ENCODE measurements around the gene TCERG1L. TPM values are rescaled to one million over a fixed set of nuclear protein-coding genes. Genes with fewer than 3 reads are reported as not detected.

TCERG1L gene
- total and polyA plus RNA-seq, 4 donors: 0.02 to 0.09 (median 0.08) TPM; not detected in 1

DNA sequence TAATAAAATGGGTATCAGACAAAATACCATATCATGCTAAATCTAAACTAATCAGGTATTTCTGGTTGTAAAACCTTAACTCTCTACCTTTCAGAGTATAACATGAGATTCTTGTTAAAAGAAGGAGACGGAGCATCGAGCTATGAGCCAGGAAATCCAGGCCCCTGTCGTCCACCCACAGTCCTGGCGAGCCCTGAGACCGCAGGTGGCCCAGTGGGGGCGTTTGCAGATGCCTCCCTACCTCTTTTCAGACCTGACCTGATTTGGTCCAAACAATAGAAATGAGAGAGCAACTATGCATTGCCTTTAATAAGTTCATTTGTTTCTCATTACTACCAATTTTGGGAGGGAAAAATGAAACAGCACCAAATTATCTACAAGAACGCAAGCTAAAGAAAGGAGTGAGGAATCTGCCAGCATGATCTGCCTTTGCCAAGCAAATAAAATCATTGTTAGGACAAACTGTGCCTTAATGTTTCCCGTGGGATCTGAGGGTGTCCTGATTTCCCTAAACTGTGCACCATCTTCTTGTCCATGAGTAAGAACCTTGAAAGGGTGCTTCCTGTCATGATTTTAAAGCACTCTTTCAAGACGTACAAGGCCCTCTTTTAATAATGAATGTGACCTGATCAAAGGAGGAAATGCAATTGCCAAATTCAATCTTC, 166.7 kb downstream of the TCERG1L start:
- no peak overlapping the region for H3K4me3 ChIP-seq
- no peak for ATAC-seq (ENCODE audit: insufficient read depth, low FRiP score)
- no peaks in the 10 kb centered on the region for H3K36me3 ChIP-seq (ENCODE audit: control insufficient read depth in 4 of 4, insufficient read depth in 4 of 4, low read length in 4 of 4)
- TF ChIP-seq, protein P1, sequence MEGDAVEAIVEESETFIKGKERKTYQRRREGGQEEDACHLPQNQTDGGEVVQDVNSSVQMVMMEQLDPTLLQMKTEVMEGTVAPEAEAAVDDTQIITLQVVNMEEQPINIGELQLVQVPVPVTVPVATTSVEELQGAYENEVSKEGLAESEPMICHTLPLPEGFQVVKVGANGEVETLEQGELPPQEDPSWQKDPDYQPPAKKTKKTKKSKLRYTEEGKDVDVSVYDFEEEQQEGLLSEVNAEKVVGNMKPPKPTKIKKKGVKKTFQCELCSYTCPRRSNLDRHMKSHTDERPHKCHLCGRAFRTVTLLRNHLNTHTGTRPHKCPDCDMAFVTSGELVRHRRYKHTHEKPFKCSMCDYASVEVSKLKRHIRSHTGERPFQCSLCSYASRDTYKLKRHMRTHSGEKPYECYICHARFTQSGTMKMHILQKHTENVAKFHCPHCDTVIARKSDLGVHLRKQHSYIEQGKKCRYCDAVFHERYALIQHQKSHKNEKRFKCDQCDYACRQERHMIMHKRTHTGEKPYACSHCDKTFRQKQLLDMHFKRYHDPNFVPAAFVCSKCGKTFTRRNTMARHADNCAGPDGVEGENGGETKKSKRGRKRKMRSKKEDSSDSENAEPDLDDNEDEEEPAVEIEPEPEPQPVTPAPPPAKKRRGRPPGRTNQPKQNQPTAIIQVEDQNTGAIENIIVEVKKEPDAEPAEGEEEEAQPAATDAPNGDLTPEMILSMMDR (IDR thresholded peaks at IDR 0.05; ENCODE audit: control extremely low read depth, extremely low read depth): no peak
- no peaks in the 10 kb centered on the region for H3K9me3 ChIP-seq (ENCODE audit: control insufficient read depth in 4 of 4, insufficient read depth in 3 of 4, low read length in 3 of 4)
- H3K27ac ChIP-seq (ENCODE audit: low read depth in 1 of 2, low read length in 1 of 2): no peak overlapping the region
- peaks cover 0 to 8% (median 0%) of the 10 kb centered on the region in 3 donors for H3K27me3 ChIP-seq (ENCODE audit: control insufficient read depth in 3 of 3, insufficient read depth in 3 of 3, low read length in 2 of 3)
- H3K9ac ChIP-seq (ENCODE audit: insufficient read depth in 1 of 2, low read length in 2 of 2): no peak overlapping the region
- WGBS, 2 donors: 83 to 84% methylated on average over 9 of the region's 9 CpGs
- peaks cover 0 to 2% (median 0%) of the 10 kb centered on the region in 5 donors for H3K4me1 ChIP-seq (ENCODE audit: control insufficient read depth in 5 of 5, insufficient read depth in 5 of 5, low read length in 5 of 5)
- no peak for DNase-seq

DNA sequence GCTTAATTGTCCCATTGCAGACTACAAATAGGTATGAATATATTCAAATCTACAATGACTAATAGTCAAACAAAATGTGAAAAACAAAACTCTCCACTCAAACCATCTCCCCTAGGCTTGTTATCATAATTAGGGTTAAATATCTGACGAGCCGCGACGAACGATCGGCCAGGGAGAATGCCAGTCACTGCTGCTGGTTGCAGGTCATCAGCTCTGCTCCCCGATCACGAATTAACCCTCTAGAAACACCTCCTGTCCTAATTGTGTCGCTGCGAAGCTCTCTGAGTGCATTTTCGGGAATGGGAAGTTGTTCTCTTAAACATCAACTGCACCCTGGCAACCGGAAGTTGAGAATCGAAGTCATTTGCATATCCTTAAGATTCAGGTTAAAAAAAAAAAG, 167.3 kb downstream of the TCERG1L start:
- no peak for ATAC-seq (ENCODE audit: insufficient read depth, low FRiP score)
- H3K27ac ChIP-seq (ENCODE audit: low read depth in 1 of 2, low read length in 1 of 2): no peak overlapping the region
- WGBS, 2 donors: 81 to 84% methylated on average over 13 of the region's 13 CpGs
- no peak overlapping the region for H3K4me3 ChIP-seq
- no peaks in the 10 kb centered on the region for H3K36me3 ChIP-seq (ENCODE audit: control insufficient read depth in 4 of 4, insufficient read depth in 4 of 4, low read length in 4 of 4)
- TF ChIP-seq, protein P1 (IDR thresholded peaks at IDR 0.05; ENCODE audit: control extremely low read depth, extremely low read depth): no peak
- H3K27me3 ChIP-seq (ENCODE audit: control insufficient read depth in 3 of 3, insufficient read depth in 3 of 3, low read length in 2 of 3): peaks cover 0 to 12% (median 0%) of the 10 kb centered on the region in 3 donors
- H3K4me1 ChIP-seq (ENCODE audit: control insufficient read depth in 5 of 5, insufficient read depth in 5 of 5, low read length in 5 of 5): peaks cover 0 to 2% (median 0%) of the 10 kb centered on the region in 5 donors
- no peak for DNase-seq
- H3K9me3 ChIP-seq (ENCODE audit: control insufficient read depth in 4 of 4, insufficient read depth in 3 of 4, low read length in 3 of 4): no peaks in the 10 kb centered on the region
- no peak overlapping the region for H3K9ac ChIP-seq (ENCODE audit: insufficient read depth in 1 of 2, low read length in 2 of 2)

DNA sequence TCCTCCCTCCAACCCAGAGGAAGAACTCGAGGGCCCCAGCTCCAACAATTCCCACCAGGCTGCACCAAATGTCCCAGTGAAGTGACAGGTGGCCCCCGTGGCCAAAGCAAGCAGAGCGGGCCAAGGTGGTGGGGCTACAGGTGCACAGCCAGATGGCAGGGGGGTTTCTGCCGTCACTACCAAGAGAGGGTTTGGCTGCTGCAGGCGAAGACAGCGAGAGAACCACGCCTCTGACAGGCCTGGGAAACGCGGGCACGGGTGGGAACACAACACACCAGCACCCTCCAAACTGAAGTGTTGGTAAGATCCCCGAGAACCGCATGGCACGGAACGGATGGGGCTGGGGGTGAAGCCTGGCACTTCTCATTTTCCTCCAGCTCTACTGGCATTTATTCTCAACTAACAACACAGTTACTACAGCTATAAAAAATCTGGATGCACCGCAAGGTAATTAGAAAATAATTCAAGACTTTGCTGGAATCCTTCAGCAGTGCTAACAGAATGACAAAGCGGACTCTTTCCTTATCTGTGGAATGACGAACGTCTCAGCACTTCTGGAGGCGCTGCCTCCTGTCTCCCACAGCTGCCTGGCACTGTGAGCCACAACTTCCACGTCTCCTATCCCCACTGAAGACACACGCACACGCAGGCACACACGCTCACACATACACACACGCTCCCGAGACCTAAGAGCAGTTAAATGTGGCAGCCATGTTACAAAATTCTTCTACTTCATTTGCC, 167.9 kb downstream of the TCERG1L start:
- Histone ChIP-seq H3K27me3 (ENCODE audit: control insufficient read depth in 3 of 3, insufficient read depth in 3 of 3, low read length in 2 of 3) (peaks cover 0 to 12% (median 0%) of the 10 kb centered on the region in 3 donors), H3K27ac (ENCODE audit: low read depth in 1 of 2, low read length in 1 of 2) (no peak overlapping the region)

More for the DNA sequence above, 167.9 kb downstream of the TCERG1L start:
- 82 to 84% methylated on average over 25 of the region's 25 CpGs for WGBS, 2 donors
- no peaks in the 10 kb centered on the region for H3K36me3 ChIP-seq (ENCODE audit: control insufficient read depth in 4 of 4, insufficient read depth in 4 of 4, low read length in 4 of 4)
- DNase-seq (no peak), ATAC-seq (ENCODE audit: insufficient read depth, low FRiP score) (no peak)
- H3K4me3 ChIP-seq: no peak overlapping the region
- TF ChIP-seq, protein P1 (IDR thresholded peaks at IDR 0.05; ENCODE audit: control extremely low read depth, extremely low read depth): no peak
- H3K9ac ChIP-seq (ENCODE audit: insufficient read depth in 1 of 2, low read length in 2 of 2): no peak overlapping the region
- H3K9me3 ChIP-seq (ENCODE audit: control insufficient read depth in 4 of 4, insufficient read depth in 3 of 4, low read length in 3 of 4): no peaks in the 10 kb centered on the region
- peaks cover 0 to 2% (median 0%) of the 10 kb centered on the region in 5 donors for H3K4me1 ChIP-seq (ENCODE audit: control insufficient read depth in 5 of 5, insufficient read depth in 5 of 5, low read length in 5 of 5)

Data from lung (tissue), 12 donors.